HG03159 (cell line): ENCODE data around the gene EML5.
A peak's percentile ranks its signal among the peaks of the same experiment; 100 is the strongest.

Source experiments
- ATAC-seq: cut with Tn5 transposase; IDR thresholded peaks from one replicate; pipeline ENCODE4 v1.9.1; 2021; ENCODE audit warnings: mild to moderate bottlenecking, moderate library complexity; ENCODE audit not compliant: unreplicated experiment

EML5 gene

DNA sequence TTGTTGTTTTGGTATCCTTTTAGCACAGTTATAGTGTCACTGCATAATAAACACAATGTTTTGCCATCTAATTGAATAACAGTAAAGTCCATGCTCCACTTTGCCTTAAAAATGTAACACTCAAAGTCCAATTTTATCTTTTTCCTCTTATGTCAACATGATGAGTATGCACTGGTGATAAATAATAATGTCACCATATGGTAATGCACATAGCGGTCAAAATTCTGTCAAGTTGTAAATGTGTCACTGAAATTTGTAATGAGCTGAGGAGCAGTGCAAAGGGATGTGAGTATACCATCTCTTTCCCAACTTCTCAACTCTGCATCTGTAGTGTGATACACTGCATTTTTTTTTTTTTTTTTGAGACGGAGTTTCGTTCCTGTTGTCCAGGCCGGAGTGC is 65.7 kb downstream of the EML5 start:
- no peak for ATAC-seq

- ATAC-seq = no peak
These were observed 82.0 kb downstream of the EML5 start for GRCh38 chr14:88710709-88711108.

GRCh38 chr14:88707088-88707487 is 85.7 kb downstream of the EML5 start:
- ATAC-seq = no peak

DNA sequence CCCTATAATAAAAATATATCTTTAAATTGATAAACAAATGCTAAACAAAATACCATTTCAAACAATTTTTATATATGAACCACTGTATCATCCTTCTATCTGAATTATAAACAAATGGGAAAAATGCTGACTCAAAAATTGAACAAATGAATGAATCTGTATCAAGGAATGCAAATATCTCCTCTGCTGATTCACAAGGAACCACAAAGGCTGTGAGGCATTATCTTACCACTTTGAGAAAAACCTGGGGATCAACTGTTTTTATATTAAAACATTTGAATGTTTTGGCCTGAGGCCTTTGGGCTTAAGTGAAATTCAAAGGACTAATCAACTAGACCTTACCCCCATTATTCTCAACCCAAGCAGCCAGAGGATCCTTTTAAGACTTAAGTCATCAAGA is 86.3 kb downstream of the EML5 start:
- no peak for ATAC-seq

- ATAC-seq = no peak
These were observed 94.1 kb downstream of the EML5 start for GRCh38 chr14:88698651-88699050.

- ATAC-seq = no peak
These were observed 96.9 kb downstream of the EML5 start for GRCh38 chr14:88695870-88696269.

DNA sequence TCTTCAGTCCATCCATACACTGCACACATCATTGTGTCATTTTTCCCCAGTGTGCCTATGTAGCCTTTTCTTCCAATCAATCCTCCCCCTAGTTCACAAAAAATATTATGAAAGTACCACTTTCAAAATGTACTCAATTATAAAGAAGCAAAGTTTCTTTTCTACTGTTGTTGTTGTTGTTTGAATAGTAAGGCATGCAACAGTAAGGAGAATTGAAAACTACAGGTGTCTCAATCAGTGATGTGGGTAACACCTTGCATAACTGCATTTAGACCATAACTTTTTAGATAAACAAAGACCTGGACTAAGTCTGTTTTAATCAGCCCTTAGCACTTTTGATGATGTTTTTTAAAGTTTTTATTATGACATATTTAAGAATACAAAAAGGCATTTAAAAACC is 104.4 kb downstream of the EML5 start:
- no peak for ATAC-seq

- ATAC-seq = no peak
These were observed 109.6 kb downstream of the EML5 start for GRCh38 chr14:88683119-88683518.

GRCh38 chr14:88682495-88683114 is 110.1 kb downstream of the EML5 start:
- no peak for ATAC-seq

GRCh38 chr14:88681755-88682494 is 110.8 kb downstream of the EML5 start:
- ATAC-seq = no peak

GRCh38 chr14:88669346-88669745 is 123.4 kb downstream of the EML5 start:
- ATAC-seq = no peak

GRCh38 chr14:88668448-88669116 is 124.2 kb downstream of the EML5 start:
- ATAC-seq = peak; percentile 69

DNA sequence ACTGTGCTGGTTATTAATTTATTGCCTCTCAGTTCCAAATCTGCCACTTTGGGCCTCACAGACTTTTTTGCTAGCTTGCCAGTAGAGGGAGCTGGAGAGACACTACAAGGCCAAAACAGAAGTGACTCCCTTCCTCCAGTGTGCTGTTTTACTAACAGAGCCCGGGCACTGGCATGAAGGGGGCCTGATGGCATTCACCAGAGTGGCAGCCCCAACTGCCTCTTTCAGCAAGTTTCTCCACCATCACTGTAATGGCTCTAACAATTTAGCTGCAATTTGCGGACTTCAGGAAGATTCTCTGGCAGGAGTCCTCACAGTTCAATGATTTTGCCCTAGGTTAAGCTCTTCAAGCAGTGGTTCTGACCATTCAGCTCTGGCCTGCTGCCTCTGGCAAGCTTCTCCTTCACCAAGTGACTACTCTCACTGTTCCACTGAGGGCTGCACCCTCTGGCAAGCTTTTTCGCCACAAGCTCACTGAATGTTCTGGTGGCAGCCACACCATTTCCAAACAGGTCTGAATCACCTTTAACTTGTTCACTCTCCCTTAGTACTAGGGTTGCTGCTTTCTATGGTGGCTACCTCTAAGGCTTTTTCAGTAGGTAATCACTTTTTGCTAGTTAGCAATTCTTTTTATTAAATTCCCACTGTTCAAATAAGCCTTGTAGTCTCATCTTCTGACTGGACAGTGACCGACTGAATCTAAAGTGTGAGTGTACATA is 125.0 kb downstream of the EML5 start:
- ATAC-seq = peak; percentile 89

DNA sequence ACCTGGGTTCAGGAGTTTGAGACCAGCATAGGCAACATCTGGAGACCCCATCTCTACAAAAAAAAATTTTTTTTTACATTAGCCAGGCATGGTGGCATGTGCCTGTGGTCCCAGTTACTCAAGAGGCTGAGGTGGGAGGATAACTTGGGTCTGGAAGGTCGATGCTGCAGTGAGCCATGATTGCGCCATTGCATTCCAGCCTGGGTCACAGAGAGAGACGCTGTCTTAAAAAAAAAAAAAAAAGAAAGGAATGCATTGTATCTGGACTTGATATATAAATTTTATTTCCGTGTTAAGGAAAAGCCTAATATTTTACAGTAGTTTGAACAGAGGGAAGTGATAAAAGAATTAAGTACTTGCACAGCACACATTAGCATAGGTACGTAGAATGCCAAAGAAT is 132.7 kb downstream of the EML5 start:
- no peak for ATAC-seq

GRCh38 chr14:88639221-88639620 is 153.5 kb downstream of the EML5 start:
- no peak for ATAC-seq

DNA sequence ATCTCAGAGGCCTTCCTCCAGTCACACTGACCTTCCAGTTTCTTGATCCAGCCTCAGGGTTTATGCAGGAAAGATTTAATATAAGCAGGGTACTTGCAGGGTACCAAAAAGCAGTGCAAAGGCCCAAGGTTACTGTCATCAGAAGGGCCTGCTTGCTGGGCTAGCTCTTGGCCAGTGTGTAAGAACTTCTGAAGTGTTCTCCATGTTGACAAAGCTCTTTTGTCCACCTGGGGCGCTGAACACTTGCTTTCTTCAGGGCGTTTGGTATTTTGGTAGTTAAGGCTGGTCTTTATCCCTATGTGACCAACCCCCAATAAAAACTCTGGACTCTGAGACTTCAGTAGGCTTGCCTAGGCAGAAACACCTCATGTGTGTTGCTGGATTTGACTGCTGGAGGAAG is 160.2 kb downstream of the EML5 start:
- ATAC-seq = no peak

DNA sequence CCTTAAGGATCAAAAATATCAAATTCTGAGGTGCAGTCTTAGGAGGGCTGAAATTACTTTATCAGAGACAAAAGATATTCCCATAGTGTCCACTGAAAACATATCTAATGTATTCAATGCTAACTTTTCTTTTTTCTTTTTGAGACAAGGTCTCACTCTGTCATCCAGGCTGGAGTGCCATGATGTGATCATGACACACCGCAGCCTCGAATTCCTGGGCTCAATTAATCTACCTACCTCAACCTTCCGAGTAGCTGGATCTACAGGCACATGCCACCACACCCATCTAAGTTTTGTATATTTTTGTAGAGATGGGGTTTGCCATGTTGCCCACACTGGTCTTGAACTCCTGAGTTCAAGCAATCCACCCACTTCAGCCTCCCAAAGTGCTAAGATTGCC is 161.7 kb downstream of the EML5 start:
- ATAC-seq = no peak

- no peak for ATAC-seq
These were observed 162.2 kb downstream of the EML5 start for GRCh38 chr14:88630565-88630964.

DNA sequence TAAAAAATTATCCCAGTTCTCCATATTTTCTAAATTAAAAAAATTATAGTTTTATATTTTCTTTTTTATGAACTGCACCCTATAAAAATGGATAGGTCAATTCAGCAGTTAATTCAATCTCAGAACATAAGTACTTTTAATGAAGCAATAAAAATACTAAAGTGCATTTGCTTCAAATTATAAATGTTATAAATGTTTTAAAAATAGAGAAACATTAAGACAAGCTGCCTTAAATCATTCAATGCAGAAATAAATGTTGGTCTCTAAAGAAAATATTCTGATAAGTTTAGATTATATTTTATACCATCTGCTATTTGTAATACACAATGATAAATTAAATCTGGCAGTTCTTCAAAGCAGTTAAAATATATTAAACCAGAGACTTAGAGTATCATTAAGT is 164.3 kb downstream of the EML5 start:
- ATAC-seq = no peak

DNA sequence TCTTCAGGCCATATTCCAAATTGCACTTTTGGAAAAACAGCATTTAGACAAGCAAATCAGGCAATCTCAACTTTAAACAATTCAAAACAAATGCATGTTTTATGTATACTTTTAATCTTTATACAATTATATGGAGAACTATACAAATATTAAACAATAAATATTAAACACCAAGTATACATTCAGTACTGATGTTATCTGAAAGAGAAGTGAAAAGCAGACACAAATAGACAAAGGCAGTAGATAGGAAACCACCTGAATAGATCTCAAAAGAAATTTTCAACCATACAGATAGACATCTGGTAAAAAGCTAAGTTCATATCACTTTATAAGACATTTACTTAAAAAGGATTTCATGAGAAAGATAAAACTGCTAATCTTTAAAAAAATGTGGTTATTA is 164.7 kb downstream of the EML5 start:
- no peak for ATAC-seq

GRCh38 chr14:88625671-88626070 is 167.1 kb downstream of the EML5 start:
- ATAC-seq = no peak

DNA sequence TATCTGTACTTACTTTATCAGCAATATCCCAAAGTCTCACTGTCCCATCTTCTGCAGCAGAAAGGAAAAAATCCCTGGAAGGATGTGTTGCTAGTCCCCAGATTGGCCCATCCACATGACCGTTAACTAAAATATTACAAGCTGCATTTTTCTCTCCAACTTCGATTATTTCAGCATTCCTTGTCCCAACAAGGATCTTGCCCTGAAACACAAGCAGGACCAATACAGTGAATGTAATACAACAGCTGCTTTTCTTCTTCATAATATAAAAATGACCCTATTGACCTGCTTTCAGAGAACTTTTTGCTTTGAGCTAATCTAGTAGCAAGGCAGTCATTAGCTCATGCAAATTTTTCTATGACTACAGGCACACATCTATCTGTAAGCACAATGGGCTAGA is 171.7 kb downstream of the EML5 start:
- no peak for ATAC-seq
